Activated CD8-positive, alpha-beta memory T cell treated with anti-CD3 and anti-CD28 coated beads, Interleukin-2, amount 50 U/mL, for 48 hours (primary cell): ENCODE results near the gene NDRG3.
A peak's percentile ranks its signal among the peaks of the same experiment; 100 is the strongest.
"Not testable (repeated sequence)": the region's sequence is repeated elsewhere in the genome, so short reads cannot be mapped to it uniquely, and the experiment has no call there.

Source experiments
- DNase-seq: peaks from one replicate; pipeline ENCODE4 v3.0.0-alpha.2; 2020

The NDRG3 gene

GRCh38 chr20:36758276-36758675, 12.4 kb upstream of the NDRG3 start:
- DNase-seq: no peak

DNA sequence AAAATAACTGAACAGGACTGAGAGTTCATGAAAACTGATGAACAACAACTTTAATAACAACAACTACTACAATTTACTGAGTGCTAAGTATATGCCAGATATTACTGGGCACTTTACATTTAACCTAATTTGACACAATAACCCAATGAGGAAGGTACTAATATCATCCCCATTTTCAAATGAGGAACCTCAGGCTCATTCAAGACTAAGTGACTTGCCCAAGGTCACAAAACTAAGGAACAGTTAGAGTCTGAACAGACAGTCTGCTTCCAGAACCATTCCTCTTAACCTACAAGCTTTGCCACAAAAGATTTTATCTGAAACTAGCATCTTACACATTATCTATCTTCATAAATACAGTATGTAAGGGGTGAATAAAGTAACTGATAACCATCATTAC, 10.6 kb upstream of the NDRG3 start:
- DNase-seq: no peak

GRCh38 chr20:36754656-36755222, 8.8 kb upstream of the NDRG3 start:
- no peak for DNase-seq

GRCh38 chr20:36752582-36752981, 6.7 kb upstream of the NDRG3 start:
- DNase-seq: no peak

DNA sequence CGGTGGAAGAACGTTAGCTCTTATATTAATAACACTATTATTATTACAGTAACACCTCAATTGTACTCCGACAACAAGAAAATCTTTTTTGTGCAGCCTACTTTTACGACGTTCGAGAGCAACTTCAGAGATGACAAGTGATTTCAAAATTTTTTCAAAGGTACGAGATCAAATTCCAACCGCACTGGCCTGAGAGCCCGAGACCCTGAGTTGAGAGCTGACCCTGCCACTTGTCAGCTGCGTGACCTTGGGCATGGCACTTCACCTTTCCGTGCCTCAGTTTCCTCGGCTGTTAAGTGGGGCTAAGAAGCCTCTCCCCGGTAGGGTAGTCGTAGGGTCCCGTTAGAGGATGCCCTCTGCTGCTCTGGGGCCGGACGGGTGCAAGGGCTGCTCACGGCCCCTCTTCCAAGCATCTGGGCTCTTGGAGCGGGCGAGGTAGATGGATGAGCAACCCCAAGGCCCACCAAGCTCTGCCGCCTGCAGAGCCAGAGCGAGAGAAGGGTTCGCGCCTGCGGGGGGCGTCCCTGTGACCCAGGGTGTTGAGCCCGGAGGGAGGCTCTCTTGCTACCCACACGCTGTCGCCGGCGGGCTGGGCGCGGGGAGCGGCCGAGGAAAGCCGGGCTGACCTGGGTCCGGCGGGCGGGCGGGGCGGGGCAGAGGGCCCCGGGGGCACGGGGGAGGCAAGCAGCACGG, 510 bp downstream of the NDRG3 start:
- DNase-seq: peak; percentile 75

GRCh38 chr20:36744764-36745191, 1.1 kb downstream of the NDRG3 start:
- no peak for DNase-seq

GRCh38 chr20:36744243-36744642, 1.6 kb downstream of the NDRG3 start:
- DNase-seq: no peak

DNA sequence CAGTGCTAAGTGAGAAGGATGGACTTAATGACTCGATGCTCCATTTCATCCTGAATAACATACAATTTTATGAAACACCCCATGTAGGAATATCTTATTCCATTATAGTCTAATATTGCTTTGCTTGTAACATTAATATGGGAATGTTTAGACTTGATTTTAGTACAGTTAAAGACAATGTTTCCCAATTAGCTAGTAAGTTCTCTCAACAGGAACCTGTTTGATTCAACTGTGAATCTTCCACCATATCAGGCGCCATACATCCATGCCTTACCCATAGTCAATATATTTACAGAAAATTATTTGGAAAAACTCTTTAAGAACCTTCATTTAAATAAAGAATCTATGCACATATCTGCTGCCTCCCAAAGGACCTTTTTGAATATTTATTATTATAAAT, 3.3 kb downstream of the NDRG3 start:
- DNase-seq: no peak

- no peak for DNase-seq
Observed at GRCh38 chr20:36741072-36741471, 4.8 kb downstream of the NDRG3 start.

DNA sequence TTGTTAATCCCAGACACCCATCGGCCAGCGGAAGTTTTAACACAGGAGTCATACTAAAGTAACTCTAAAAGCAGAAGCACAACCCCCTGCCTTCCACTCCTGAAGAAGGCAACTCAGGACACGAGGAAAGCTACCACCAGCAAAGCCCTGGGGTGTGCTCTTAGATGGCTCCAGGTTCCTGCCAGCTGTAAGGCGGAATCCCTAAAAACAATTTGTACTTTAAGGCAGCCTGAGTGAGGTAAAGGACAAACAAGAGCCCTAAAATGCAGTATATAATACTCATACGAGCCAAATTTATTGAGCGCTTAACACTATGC, 8.7 kb downstream of the NDRG3 start:
- no peak for DNase-seq

GRCh38 chr20:36736451-36737182, 9.3 kb downstream of the NDRG3 start:
- no peak for DNase-seq

GRCh38 chr20:36732456-36732855, 13.4 kb downstream of the NDRG3 start:
- DNase-seq: no peak

DNA sequence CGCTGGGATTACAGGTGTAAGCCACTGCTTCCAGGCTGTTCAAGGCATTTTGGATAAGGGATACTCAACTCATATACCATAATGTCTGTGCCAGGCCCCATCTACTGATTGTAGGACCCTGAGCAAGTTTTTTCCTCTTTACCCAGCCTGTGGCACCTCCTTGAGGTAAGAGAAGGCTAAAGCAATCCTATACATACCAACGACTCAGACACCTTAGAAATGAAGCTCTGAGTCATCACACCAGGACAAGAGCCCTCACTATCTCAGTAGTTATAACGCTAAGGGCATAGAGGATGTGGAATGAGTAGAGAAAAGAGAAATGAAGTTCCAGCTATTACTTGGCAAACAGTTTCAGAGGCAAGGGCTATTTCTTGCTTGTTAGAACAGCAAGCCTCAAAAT, 16.9 kb downstream of the NDRG3 start:
- DNase-seq: no peak

GRCh38 chr20:36726168-36726567, 19.7 kb downstream of the NDRG3 start:
- no peak for DNase-seq

- no peak for DNase-seq
Observed at GRCh38 chr20:36720510-36720909, 25.4 kb downstream of the NDRG3 start.

DNA sequence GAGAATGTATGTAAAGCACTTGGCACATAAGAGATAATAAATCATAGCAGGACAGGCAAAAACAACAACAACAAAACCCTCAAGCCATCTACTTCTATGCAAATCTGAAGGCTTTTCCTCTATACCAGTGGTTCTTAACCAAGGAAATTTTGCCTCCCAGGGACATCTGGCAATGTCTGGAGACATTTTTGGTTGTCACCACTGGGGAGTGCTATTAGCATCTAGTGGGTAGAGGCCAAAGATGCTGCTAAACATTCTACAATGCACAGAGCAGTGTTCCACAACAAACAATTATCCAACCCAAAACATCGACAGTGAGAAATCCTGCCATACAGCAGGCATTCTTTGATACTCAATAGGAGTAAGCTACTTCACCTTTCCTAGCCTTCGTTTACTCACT, 28.2 kb downstream of the NDRG3 start:
- no peak for DNase-seq

DNA sequence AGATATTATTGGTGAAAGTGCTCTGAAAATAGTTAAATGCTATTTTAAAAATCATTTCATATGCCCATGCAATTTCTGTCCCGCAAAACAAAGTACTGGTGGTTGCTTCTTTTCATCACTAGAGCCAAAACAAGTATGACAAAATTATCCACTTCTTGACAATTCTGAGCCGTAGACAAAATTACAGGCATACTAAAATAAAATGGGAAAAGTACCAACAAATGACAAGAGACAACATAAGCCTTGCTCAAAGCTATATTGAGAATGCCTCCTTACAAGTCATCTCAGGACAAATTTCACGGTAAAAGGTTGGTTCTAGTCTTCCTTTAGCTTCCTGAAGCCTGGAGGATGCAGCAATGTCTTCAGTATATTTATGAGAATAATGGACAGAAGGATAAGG, 28.9 kb downstream of the NDRG3 start:
- DNase-seq: no peak

DNA sequence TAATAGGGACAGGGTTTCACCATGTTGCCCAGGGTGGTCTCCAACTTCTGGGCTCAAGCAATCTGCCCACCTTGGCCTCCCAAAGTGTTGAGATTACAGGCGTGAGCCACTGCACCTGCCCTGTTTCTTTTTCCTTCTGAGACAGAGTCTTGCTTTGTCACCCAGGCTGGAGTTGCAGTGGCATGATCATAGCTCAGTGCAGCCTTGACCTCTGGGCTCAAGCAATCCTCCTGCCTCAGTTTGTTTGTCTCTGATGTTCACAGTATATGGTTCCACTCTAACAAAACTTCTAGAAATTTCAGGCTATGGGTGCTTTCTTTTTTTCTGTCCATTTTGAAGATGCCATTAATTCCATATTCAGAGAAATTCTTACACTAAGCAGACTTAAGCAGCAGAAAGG, 33.1 kb downstream of the NDRG3 start:
- DNase-seq: no peak

DNA sequence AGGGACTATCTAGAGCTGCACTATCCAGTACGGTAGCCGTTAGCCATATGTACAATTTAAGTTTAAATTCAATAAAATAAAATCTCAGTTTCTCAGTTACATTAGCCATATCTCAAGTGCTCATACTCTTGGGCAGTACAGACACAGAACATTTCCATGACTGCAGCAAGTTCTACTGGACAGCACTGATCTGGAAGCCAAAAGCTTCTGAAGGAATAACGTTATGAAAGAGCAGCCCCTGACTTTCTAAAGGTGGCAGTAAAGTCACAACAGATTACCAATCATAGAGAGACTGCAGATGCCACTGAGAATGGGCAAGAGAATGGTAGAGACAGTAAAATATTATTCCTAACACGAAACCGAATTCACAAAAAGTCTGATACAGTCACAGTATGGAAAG, 36.8 kb downstream of the NDRG3 start:
- no peak for DNase-seq

DNA sequence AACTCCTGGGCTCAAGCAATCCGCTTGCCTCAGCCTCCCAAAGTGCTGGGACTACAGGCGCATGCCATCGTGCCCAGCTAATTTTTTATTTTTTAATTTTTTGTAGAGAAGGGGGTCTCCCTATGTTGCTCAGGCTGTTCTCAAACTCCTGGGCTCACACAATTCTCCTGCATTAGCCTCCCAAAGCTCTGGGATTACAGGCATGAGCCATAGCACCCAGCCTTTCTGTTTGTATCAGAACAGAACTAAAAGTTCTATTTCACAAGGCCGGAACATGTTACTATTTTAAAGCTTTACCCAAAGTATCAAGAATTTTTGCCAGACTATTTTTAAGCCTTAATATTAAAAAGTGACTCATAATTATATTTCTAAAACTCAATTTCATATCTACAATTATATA, 42.4 kb downstream of the NDRG3 start:
- DNase-seq: no peak

- DNase-seq: no peak
Observed at GRCh38 chr20:36700438-36700837, 45.5 kb downstream of the NDRG3 start.

DNA sequence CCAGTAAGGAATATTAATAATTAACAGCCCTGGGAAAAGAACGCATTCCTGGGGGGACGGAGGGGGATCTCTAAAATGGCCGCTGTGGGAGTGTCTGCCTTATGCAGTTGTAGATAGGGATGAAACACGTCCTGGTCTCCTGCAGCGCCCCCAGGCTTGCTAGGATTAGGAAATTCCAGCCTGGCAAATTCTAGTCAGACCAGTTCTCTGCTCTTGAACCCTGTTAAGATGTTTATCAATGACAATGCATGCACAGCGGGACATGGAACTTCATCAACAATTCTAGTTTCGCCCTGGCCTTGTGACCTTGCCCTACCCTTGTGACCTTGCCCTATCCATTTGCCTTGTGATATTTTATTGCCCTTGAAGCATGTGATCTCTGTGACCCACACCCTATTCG, 50.4 kb downstream of the NDRG3 start:
- not testable (repeated sequence) for DNase-seq

DNA sequence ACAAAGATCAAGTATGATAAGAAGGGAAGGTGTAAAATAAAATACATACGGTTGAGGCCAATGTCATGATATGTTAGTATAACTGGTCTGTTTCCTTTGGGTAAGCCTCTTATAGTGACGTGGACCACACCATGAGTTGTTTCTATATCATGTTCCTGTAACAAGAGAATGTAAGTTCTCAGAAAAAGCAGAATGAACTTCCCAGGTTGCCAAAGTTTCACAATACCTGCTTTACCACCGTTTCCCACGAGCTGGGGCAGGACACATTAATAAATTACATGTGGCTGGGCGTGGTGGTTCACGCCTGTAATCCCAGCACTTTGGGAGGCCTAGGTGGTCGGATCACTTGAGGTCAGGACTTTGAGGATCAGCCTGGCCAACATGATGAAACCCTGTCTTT, 57.3 kb downstream of the NDRG3 start:
- DNase-seq: no peak

DNA sequence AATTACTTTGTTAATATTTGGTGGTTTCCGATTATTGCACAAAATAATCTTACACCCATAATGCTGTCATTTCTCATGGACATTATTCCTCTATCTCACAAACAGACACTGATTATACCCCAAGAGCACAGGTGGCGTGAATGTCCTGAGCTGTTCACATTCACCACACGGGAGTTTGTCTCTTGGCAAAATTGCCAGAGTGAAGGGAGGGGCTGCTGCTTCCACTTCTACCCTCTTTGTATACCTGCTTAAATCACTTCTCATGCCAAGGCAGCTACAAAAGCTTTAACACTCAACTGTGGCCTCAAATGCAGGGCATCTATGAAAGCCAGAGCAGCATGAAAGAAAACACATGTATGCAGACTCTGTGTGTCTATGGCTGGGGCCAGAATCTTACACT, 58.0 kb downstream of the NDRG3 start:
- DNase-seq: no peak

GRCh38 chr20:36686944-36687343, 58.9 kb downstream of the NDRG3 start:
- DNase-seq: no peak
